CD4-positive, alpha-beta T cell treated with Interleukin-6 at 100 ng/mL for 8 hours (primary cell): ENCODE data around the gene AKAP8L.
A peak's percentile ranks its signal among the peaks of the same experiment; 100 is the strongest.

Experiments used
- DNase-seq: peaks from one replicate; pipeline ENCODE4 v3.0.0-alpha.2; 2020; ENCODE audit warnings: mixed read lengths, low spot score

Gene AKAP8L

DNA sequence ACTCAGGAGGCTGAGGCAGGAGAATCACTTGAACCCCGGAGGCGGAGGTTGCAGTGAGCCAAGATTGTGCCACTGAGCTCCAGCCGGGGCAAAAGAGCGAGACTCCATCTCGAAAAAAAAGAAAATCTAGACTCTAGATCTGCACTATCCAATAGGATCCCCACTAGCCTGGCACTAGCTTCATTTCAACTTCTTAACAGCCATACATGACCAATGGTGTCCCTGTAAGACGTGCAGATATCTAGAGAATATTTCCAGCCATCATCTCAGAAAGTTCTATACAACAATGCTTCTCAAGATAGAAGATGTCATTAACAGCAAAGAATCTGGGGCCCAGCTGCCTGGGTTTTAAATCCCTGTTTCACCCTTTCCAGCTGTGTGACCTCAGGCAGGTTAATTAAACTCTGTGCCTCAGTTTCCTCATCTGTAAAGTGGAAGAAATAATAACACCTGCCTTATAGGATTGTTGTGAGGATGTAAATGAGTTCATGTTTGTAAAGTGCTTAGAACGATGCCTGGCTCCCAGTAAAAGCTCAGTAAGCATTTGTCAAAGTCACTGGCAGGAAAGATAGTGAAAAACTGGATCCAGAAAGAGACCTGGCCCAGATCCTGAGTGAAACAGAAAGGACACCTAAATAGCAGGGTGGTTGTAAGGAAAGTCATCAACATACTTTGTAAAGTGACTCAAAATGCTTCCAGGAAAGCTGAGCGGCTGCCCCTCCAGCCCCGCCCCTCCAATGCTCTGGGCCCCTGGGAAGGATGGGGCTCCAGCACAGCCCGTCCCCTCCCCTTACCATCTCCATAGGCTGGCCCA, 17.4 kb upstream of the AKAP8L start:
- DNase-seq: no peak

DNA sequence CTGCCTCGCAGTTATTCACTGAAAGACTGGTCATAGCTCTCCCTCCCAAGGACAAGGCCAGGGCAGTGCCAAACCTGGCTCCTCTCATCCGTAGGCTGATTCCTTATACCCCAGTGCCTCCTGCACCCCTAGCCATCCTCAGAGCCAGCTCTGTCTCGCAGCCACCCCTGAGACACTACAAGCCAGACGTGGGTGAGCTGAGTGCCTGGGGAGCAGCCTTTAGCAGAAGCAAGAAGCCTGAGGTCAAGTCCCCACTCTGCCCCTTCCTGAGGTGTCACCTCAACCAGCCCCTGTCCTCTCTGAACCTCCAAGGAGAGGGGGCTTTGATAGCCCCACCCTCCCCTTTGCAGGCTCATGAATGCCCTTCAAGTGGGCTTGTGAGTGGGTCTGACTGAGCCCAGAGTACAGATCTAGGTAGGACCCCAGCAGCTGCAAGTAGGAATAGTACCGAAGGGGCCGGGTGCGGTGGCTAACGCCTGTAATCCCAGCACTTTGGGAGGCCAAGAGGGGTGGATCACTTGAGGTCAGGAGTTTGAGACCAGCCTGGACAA, 14.8 kb upstream of the AKAP8L start:
- DNase-seq: no peak

DNA sequence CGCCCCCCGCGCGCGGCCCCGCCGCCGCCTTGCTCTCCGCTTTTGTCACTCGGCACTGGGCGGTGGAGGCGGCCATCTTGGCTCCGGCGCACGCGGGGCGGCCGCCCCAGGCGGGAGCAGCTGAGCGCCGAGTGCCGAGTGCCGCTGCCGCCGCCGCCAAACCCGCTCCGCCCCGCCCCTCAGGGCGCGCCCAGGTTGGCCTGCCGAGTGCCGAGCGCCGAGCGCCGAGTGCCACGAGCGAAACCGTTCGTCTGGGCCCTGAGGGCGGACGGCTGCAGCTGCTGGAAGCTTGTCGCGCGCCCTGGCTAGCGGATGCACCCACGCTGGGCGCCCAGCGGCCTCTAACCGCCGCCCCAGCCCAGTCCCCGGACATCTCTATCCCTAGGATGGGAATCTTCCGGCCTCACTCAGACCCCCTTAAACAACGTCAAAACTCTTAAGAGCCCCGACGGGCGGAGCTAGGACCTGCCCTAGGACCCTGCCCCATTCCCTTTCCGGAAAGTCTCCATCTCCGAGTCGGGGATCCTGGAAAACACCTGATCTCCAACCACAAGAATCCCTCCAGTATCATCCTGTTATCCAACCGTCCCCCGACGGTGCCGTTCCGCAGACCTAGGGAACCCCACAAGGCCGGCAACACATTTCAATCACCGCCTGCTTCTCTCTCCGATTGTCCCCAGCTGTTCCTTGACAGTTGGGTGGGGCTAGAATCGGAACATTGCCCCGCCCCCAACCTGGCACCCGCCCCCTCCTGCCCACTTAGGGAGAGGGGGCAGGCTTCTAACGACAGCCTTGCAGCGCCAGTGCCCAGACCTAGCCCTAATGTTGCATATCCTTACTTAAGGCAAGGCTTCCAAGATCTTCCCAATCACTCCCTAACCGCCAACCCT, 14.1 kb upstream of the AKAP8L start:
- peak; percentile 88 for DNase-seq

DNA sequence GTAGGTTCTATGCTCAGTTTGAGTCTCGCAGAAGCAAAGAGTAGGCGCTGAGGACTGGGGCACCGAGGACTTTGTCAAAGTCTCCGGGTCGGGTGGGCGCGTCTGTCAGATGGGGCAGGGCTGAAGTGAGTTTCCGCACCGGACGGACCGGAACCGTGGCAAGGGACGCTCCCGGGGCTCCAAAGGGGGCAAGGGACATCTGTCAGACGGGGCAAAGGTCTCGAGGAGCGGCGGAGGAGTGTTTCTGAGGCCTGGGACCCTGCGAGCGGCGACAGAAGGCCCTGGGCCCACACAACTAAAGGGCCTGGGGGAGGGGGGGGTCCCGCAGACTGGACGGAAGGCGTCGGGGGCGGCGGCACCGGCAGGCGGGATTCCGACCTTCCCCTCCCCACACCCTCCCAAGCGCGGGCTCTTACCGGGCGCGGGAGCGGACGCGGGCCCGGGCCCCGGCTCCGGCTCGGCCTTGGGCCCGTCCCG, 13.3 kb upstream of the AKAP8L start:
- no peak for DNase-seq

DNA sequence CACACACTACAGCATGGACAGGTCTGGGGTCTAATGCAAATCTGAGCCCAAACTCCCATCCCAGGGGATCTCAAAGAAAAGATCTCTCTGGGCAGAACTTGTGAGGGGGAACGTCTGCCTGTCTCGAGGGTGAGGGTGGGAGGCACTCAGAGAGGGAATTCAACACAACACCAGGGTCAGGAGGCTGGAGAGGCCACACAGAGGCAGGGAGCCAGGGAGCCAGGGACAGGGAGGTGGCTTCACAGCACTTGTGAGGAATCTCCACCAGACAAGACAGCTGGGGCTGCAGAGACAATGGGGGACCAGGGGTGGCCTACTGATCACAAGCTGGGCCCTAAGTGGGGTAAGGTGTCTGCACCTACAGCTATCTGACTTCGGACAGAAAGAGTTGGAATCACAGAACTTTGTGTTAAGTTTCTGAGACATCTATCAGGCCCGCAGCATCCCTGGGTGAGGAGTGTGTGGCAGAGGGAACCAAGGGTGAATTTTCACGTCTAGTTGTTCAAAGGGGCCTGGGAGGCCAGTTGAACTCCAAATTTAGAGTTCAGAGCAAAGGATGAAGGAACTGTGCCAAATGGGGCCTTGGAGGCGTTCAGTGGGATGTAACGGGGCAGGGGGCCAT, 12.7 kb upstream of the AKAP8L start:
- no peak for DNase-seq

DNA sequence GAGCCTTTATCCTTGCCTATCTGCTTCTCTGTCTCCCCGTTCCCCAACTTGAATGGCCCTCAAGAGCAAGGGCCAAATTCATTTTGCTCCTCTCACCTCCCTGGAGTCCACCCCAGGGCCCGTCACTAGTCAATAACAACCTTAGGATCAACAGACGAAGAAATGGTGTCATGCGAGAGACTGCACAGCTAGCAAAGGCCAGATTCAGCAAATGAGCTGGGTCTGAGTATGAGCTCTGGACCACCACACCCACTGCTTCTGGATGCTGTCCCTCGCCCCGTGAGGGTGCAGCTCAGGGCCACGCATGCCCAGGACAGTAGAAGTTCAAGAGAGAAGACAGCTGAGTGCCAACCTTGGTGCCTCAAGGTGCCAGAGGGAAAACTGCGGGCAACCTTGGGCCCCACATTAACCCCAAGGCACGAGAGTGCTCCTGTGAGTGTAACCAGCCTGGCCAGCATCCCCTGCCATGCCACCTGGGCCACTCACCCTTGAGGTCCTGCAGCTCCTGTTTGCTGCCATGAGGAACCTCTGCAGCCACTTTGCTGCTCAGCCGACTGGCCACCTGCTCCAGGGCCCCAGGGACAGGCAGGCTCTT, 11.8 kb upstream of the AKAP8L start:
- no peak for DNase-seq

DNA sequence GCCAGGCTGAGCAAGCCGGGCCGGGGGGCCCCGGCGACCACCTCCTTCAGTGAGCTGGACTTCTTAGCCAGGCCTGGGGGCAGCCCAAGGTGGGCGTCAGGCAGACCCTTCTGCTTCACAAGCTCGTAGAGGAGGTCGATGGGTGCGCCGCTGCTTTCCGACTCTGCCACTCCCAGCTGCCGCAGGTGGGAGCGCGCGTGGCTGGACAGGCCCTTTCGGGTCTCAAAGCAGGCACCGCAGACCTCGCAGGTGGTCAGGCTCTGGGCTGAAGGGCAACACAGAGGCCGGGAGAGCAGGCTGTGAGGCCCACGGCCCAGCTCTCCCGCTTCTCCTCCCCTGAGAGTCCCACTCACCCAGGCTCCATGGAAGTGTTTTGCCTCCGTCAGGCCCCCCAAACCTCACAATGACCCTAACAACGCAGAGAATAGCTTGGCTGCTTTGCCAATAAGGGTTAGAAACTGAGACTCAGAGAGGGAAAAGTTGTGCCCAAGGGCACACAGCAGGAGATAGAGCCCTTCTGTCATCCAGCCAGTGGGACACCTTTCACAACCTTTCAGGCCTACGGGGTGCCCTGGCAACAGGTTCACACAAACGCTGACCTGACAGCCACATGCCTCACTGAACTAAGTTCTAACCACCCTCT, 11.2 kb upstream of the AKAP8L start:
- no peak for DNase-seq

DNA sequence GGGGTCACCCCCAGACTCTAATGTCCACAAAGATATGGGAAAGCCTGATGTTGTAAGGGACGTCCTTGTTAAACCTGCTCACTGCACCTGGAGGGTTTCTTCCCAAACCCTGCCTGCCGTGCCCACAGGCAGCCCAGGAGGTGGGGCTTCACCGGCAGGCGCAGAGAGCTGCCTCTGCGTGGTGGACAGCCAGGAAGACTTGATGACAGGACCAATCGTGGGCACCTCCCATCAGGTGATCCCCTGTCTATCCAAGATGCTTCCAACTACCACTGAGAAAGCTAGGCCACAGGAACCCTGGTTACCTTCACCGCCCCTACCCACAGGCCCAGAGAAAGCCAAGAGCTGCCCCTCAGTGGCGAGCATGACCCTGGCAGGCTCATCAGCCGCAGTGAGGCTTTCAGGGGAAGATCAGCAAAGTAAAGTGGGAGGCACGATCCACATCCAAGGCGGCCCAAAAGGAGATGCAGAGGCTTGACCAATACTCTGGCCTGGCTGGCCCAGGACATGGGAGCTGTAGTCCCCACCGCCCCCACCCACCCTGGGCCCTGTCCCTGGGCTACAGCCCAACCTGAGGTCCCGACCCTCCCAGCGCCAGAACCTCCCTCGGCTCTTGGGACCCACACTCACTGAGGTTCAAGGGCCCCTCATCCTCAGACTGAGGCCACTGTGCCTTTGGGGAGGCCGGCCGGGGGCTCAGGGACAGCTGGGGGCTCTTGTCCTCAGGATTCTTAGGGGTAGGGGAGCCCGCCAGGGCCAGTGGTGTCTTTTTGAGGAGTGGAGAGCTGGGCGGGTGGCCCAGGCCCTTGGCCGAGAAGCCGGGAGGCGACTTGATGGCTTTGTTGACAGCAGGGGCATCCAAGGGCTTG, 10.4 kb upstream of the AKAP8L start:
- DNase-seq: no peak

DNA sequence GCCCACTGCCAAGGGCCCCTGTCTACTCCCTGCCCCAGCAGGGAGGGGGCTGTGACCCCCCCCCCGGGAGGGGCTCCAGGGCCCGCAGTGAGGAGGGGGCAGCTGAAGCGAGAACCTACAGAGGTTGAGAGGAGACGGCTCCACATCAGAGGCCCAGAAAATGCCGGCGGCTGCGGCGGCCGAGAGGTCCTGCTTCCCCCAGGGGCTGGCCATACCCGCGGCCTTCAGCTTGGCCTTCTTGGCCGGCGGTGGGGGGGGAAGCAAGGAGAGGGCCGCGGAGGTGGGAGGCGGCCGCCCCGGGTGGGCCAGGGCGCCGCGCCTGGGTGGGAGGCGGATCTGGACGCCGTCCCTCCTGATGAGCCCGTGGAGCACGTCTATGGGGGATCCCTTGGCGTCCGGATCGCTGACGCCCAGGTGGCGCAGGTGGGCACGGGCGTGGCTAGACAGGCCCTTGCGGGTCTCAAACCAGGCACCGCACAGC, 9.2 kb upstream of the AKAP8L start:
- DNase-seq: no peak

DNA sequence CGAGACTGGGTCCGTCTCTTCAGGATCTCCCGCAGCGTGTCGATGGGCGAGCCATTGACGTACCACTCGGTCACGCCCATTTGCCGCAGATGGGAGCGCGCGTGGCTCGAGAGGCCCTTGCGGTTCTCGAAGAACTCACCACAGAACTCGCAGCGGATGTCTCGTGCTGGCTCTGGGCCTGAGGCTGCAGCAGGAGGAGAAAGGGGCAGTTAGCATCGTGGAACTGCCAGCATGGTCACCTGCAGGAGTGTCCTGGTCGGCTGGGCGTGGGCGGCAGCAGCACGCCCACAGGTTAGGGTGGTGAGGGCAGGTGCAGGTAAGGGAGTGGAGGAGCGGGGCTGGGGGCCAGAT, 8.5 kb upstream of the AKAP8L start:
- no peak for DNase-seq

DNA sequence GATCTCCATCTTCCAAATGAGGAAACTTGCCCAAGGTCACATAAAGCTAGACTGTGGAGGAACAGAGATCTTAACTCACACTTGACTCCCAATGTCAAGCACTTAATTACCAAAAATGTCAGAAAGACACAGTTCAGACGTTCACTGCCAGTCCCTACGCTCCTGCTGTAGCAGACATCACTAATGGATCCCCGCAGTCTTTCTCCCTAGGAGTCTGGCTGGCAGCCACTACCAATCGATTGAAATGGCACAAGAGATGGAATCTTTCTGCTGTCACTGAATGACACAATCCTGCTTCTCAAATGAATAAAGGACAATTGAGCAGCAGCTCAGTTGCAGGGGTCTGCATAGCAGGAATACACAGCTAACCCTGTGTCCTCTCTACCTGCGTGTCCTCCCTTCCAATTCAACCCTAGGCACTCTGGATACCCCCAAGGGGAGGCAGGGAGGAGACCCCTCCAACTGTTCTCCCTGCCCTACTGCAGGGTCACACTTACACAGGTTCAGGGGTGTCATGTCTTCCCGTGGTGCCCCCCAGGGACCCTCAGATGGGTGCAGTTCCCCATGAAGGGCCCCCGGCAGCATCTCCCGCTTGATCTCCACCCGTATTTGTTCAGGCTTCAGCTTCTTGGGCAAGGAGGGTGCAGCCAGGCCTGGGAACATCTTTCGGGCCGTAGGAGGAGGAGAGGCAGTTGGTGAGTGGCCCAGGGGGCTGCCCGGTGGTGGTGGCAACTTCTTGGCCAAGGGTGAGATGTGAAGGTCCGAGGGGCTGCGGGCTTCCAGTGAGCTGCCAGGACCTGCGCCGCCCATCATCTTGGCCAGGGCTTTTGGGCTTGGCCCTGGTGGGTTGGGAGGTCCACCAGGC, 7.9 kb upstream of the AKAP8L start:
- DNase-seq: no peak

DNA sequence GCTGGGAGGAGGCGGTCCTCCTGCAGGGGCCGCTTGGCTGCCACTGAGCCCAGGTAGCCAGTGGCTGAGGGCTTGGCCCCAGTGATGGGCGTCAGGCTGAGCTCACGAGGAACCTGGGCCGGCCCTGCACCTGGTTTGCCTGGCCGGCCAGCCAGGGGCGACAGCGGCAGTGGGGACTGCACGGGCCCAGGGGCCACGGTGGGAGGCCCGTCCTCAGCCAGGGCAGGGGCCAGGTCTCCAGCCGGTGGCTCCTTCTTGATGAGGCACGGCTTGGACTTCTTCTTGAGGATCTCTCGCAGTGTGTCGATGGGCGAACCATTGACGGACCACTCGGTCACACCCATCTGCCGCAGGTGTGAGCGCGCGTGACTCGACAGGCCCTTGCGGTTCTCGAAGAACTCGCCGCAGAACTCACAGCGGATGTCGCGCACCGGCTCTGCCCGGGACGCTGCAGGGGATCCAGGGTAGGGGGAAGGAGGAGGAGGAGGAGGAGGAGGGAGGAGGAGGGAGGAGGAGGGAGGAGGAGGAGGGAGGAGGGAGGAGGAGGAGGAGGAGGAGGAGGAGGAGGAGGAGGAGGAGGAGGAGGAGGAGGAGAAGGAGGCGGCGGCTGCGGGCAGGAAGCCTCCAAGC, 6.6 kb upstream of the AKAP8L start:
- no peak for DNase-seq

DNA sequence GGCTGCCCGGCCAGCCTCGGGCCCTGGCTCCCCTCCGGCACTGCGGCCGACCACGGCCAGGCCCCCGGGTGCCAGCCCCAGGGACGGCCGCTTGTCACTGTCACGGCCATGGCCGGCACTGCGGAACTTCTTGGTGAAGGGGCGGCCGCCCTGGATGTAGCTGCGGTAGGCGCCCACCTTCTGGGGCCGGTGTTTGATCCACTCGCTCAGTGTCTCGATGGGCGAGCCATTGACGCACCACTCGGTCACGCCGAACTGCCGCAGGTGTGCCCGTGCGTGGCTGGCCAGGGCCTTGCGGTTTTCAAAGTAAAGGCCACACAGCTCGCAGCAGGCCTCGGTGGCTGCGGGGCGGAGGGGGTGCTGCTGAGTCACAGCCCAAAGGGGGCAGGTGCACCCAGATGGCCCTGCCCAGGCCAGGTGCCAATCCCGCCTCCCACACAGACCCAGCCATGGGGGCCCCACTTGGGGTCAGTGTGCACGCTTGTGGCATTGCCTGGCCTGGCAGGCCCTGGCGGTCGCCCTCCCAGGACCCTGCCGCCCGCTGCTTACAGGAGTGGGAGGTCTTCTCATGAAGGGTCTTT, 6.0 kb upstream of the AKAP8L start:
- no peak for DNase-seq

DNA sequence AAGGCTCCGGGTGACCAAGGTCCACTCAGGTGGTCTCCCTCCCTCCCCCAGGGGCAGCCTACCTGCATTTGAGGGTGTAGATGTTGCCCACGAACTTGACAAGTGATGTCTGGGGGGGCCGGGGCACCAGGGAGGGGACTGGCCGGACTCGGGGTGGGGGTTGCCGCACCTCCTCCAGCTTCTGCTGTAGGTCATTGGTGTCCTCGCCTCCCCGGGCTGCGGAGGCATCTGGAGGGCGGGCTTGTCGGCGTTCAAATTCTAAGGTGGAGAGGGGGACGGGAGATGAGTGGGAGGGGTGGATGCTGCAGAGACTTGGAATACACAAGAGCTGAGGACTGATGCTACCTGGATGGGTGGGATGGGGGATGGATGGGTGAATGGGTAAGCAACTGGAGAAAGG, 5.3 kb upstream of the AKAP8L start:
- no peak for DNase-seq

DNA sequence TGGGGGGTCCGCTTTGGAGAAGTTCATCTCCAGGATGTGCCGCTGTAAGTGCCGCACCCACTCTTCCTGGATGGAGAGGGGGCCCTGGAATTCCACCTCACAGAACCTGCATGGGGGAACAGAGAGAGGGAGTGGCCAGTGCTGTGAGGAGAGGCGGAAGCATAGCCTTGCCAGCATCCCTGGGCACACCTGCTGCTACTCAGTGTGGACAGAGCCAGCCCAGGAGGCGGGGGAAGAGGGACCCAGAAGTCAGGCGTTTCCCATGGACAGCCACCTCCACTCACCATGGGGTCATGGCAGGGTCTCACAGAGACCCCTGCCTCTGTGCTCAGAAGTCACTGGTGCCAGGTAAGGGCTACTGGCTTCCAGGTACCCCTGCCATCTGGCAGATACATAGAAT, 4.3 kb upstream of the AKAP8L start:
- DNase-seq: no peak

DNA sequence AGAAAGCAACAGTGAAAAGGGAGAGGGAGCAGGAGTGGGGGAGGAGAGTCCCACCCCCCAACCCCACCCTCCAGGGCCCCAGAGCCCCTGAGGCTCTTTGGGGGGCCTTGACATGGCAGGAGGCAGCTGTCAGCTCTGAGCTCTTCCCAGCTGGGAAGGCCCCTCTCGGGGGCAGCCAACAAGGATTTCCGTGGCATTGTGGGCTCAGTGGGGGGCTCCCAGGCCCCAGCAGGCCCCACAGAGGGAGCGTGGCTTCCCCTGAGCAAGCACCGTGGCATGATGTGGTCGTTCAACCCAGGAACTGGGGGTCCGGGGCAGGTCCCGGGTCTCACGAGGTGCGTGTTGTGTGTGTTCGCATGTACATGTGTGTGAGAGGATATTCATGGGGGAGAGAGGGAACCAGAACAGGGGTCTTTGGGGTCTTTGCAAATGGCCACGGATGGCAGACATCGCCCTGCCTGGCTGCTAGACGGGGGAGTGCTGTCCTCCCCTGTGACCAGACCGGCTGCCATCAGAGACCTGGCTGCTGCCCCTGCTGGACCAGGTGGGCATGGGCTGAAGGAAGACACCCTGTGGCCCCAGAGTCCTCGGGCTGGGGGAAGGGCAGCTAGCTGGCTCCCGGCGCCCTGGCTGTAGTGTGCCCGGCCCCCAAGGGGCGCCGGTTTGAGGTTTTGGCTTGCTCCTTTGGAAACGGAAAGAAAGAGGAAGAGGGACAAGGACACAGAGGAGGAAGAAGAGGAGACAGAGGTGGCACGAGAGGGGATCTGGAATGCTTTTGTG, 3.7 kb upstream of the AKAP8L start:
- DNase-seq: no peak

DNA sequence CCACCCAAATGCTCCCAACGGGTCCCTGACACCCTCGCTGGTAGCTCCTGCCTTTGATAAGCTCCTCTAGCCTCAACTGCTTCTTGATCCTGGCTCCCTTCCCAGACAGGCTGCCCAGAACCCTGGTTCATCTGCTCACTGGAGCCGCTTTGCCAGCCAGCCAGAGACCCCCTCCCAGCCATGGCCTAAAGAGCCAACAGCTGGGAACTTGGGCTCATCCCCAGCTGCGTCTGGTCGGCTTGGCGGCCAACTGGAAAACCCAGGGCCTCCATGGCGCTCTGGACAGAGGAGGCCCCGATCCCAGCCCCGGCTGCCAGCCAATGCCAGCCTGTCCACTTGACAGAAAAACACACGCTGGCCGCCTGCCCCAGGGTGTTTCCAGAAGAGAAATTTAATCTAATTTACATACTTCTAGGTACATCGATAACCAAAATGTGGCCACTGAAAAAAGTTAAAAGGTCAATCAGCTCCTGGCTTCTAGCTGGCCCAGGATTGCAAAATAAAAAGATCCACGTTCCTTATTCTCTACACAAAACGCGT, 3.0 kb upstream of the AKAP8L start:
- DNase-seq: no peak
